Kidney epithelial cell (primary cell): ENCODE measurements around the gene MAP3K3. TPM values are rescaled to one million over a fixed set of nuclear protein-coding genes. Genes with fewer than 3 reads are reported as not detected.

Experiments
- DNase-seq: peaks from one replicate; pipeline ENCODE4 v3.0.0-alpha.2; 2010; ENCODE audit warnings: low read depth
- H3K27me3 ChIP-seq: 2 replicates; pipeline ENCODE4 v1.6.0; 2011; ENCODE audit warnings: low read length; ENCODE audit not compliant: control insufficient read depth, insufficient read depth
- H3K36me3 ChIP-seq: 2 replicates; pipeline ENCODE4 v1.5.1; 2011; ENCODE audit warnings: low read length; ENCODE audit not compliant: control insufficient read depth, insufficient read depth
- H3K4me3 ChIP-seq: 2 replicates; pipeline ENCODE4 v1.5.1; 2011; ENCODE audit warnings: low read depth, mild to moderate bottlenecking, control low read depth, low read length
- CTCF ChIP-seq: IDR thresholded peaks from 2 replicates; pipeline ENCODE4 v1.5.1; 2011; ENCODE audit warnings: mild to moderate bottlenecking, moderate library complexity, low read length, control low read depth, inconsistent platforms; ENCODE audit not compliant: insufficient read depth, poor library complexity, severe bottlenecking
- total RNA-seq: library from RNA; depleted of rRNA; stranded (reverse); fragments of >200 nt; gene quantifications from 2 replicates; pipeline ENCODE4 v1.2.3, GENCODE V29; 2015

Gene MAP3K3
- total RNA-seq, 1 donor from 2014 or later = 19.8 TPM

GRCh38 chr17:63647065-63647725 lies 25.0 kb downstream of the MAP3K3 start:
- no peaks in the 10 kb centered on the region for H3K27me3 ChIP-seq
- no peaks in the 10 kb centered on the region for H3K36me3 ChIP-seq
- peak; percentile 51 for DNase-seq
- no peak overlapping the region for H3K4me3 ChIP-seq
- TF ChIP-seq CTCF = no peak

GRCh38 chr17:63647936-63648335 lies 25.7 kb downstream of the MAP3K3 start:
- no peak for DNase-seq
- H3K4me3 ChIP-seq = no peak overlapping the region
- no peaks in the 10 kb centered on the region for H3K36me3 ChIP-seq
- TF ChIP-seq CTCF = no peak
- H3K27me3 ChIP-seq = no peaks in the 10 kb centered on the region

GRCh38 chr17:63649813-63650212 lies 27.6 kb downstream of the MAP3K3 start:
- no peaks in the 10 kb centered on the region for H3K27me3 ChIP-seq
- H3K4me3 ChIP-seq = no peak overlapping the region
- no peaks in the 10 kb centered on the region for H3K36me3 ChIP-seq
- TF ChIP-seq CTCF = no peak
- no peak for DNase-seq

- H3K36me3 ChIP-seq = no peaks in the 10 kb centered on the region
- no peak overlapping the region for H3K4me3 ChIP-seq
- no peak for TF ChIP-seq CTCF
- no peaks in the 10 kb centered on the region for H3K27me3 ChIP-seq
- no peak for DNase-seq
Observed at GRCh38 chr17:63652106-63652505, 29.9 kb downstream of the MAP3K3 start.

GRCh38 chr17:63653050-63653449 lies 30.8 kb downstream of the MAP3K3 start:
- DNase-seq = no peak
- Histone ChIP-seq H3K4me3 (no peak overlapping the region), H3K27me3 (no peaks in the 10 kb centered on the region), H3K36me3 (no peaks in the 10 kb centered on the region)
- TF ChIP-seq CTCF = no peak

- Histone ChIP-seq H3K4me3 (no peak overlapping the region), H3K27me3 (no peaks in the 10 kb centered on the region), H3K36me3 (no peaks in the 10 kb centered on the region)
- TF ChIP-seq CTCF = no peak
- DNase-seq = no peak
Observed at GRCh38 chr17:63657786-63658185, 35.6 kb downstream of the MAP3K3 start.
